Loucy (cell line): ENCODE measurements around the gene MAST4.
A peak's percentile ranks its signal among the peaks of the same experiment; 100 is the strongest.

Experiments used
- H2AFZ ChIP-seq: fragments of 200-600 bp; sonication (generic); 2 replicates; pipeline ENCODE4 v1.6.0; 2016; ENCODE audit warnings: antibody characterized with exemption, mild to moderate bottlenecking, low read length, moderate library complexity
- H3F3A ChIP-seq: fragments of 200-600 bp; 2 replicates; pipeline ENCODE4 v1.6.0; 2016; ENCODE audit warnings: antibody characterized with exemption, low read depth, mild to moderate bottlenecking
- H3K27me3 ChIP-seq: fragments of 200-600 bp; sonication (generic); 2 replicates; pipeline ENCODE4 v1.6.1; 2014; ENCODE audit warnings: low read length, mild to moderate bottlenecking; ENCODE audit not compliant: insufficient read depth, poor library complexity, severe bottlenecking
- H3K36me3 ChIP-seq: fragments of 200-600 bp; sonication (generic); 2 replicates; pipeline ENCODE4 v1.6.1; 2016; ENCODE audit warnings: low read length; ENCODE audit not compliant: insufficient read depth
- H3K4me1 ChIP-seq: fragments of 200-600 bp; sonication (generic); 2 replicates; pipeline ENCODE4 v1.5.1; 2014; ENCODE audit warnings: low read length, mild to moderate bottlenecking; ENCODE audit not compliant: insufficient read depth, poor library complexity, severe bottlenecking
- H3K4me2 ChIP-seq: fragments of 200-600 bp; sonication (generic); 2 replicates; pipeline ENCODE4 v1.6.0; 2014; ENCODE audit warnings: antibody characterized with exemption, low read length, low read depth, mild to moderate bottlenecking; ENCODE audit not compliant: poor library complexity, severe bottlenecking
- H3K4me3 ChIP-seq: fragments of 200-600 bp; sonication (generic); 2 replicates; pipeline ENCODE4 v1.5.1; 2014; ENCODE audit warnings: low read length, mild to moderate bottlenecking, mixed read lengths; ENCODE audit not compliant: poor library complexity, severe bottlenecking
- H3K79me2 ChIP-seq: fragments of 200-600 bp; sonication (generic); 2 replicates; pipeline ENCODE4 v1.6.1; 2014; ENCODE audit warnings: low read length; ENCODE audit not compliant: insufficient read depth
- H3K9ac ChIP-seq: fragments of 200-600 bp; sonication (generic); 2 replicates; pipeline ENCODE4 v1.6.0; 2014; ENCODE audit warnings: mild to moderate bottlenecking, low read depth, low read length, moderate library complexity; ENCODE audit not compliant: poor library complexity, severe bottlenecking
- H3K9me2 ChIP-seq: fragments of 200-600 bp; sonication (generic); replicated peaks from 2 replicates; pipeline ENCODE4 v1.6.1; 2016; ENCODE audit warnings: low read depth, low read length, mixed read lengths
- H3K9me3 ChIP-seq: fragments of 200-600 bp; sonication (generic); 2 replicates; pipeline ENCODE4 v1.6.1; 2014; ENCODE audit warnings: mild to moderate bottlenecking, antibody characterized with exemption, low read length, low read depth; ENCODE audit not compliant: insufficient read depth
- H4K20me1 ChIP-seq: fragments of 200-600 bp; sonication (generic); 2 replicates; pipeline ENCODE4 v1.6.0; 2014; ENCODE audit warnings: antibody characterized with exemption, low read length, mild to moderate bottlenecking; ENCODE audit not compliant: insufficient read depth, poor library complexity, severe bottlenecking
- EZH2phosphoT487 ChIP-seq: fragments of 200-600 bp; IDR thresholded peaks from 2 replicates; pipeline ENCODE4 v1.6.1; 2018; ENCODE audit warnings: antibody characterized with exemption, mild to moderate bottlenecking, moderate library complexity, borderline replicate concordance
- TF ChIP-seq, protein P1 (sequence below): fragments of 200-600 bp; sonication (generic); conservative IDR thresholded peaks from 2 replicates; pipeline ENCODE4 v1.5.1; 2014; ENCODE audit warnings: mild to moderate bottlenecking, antibody characterized with exemption, low read length

Gene MAST4

DNA sequence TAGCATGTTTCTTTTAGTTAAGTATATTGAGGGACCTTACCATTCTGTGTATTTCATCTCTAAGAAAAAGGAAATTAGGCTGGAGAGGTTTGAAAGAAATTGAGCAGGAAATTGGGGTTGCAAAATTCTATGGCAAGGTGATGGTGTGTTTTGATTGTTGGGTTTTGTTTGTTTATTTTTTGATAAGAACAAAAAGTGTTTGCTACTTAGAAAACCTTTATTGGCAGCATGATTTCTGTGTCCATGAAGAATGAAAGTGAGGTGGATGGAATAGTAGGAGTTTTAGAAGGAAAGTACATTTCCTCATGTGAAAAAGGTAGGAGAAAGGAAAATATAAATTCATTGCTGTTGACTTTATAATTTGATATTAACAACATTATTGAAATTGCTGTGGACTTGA lies 433.3 kb downstream of the MAST4 start:
- H3K9me2 ChIP-seq = no peaks in the 10 kb centered on the region
- H3K36me3 ChIP-seq = no peaks in the 10 kb centered on the region
- no peaks in the 10 kb centered on the region for H3K27me3 ChIP-seq
- no peak overlapping the region for H3K9ac ChIP-seq
- H3K4me3 ChIP-seq = no peak overlapping the region
- no peaks in the 10 kb centered on the region for H4K20me1 ChIP-seq
- peaks cover 85% of the 10 kb centered on the region for H3K79me2 ChIP-seq
- no peak overlapping the region for H2AFZ ChIP-seq
- H3K4me2 ChIP-seq = no peak overlapping the region
- H3K4me1 ChIP-seq = peaks cover 48% of the 10 kb centered on the region
- H3F3A ChIP-seq = no peaks in the 10 kb centered on the region
- H3K9me3 ChIP-seq = no peaks in the 10 kb centered on the region
- no peak for TF ChIP-seq EZH2phosphoT487
- TF ChIP-seq, protein P1, sequence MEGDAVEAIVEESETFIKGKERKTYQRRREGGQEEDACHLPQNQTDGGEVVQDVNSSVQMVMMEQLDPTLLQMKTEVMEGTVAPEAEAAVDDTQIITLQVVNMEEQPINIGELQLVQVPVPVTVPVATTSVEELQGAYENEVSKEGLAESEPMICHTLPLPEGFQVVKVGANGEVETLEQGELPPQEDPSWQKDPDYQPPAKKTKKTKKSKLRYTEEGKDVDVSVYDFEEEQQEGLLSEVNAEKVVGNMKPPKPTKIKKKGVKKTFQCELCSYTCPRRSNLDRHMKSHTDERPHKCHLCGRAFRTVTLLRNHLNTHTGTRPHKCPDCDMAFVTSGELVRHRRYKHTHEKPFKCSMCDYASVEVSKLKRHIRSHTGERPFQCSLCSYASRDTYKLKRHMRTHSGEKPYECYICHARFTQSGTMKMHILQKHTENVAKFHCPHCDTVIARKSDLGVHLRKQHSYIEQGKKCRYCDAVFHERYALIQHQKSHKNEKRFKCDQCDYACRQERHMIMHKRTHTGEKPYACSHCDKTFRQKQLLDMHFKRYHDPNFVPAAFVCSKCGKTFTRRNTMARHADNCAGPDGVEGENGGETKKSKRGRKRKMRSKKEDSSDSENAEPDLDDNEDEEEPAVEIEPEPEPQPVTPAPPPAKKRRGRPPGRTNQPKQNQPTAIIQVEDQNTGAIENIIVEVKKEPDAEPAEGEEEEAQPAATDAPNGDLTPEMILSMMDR = no peak

DNA sequence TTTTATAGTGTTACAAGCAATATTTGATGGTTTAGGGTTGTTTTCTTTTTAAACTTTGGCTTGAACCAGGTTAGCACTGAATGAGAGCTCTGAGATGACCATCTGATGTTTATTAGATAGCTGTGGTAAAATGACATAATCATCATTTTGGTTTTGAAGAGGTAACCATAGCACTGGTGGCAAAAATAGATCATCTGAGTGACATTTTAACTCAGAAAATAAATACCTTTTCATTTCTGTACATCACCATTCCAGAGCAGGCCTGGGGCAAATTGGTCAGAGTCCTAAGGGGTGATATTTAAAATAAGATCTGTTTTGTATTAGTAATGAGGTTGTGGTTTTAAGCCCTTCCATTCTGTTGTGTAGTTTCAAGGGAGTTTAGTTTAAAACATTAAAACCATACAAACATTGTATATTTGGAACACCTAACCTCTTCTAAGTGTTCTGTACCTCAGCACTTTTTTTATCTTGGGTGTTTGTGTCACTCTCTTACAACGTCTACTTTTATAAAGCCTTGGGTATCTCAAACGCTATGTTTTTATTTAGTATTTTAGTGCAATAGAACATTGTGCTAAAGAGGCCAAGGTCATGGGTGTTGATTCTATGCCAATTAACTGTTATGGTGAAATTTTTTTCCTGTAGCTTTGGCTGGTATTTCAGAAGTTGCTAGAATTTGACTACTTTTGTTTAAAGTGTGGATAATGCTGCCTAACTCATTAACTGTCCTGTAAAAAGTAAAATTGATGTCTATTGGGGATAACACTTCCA lies 434.3 kb downstream of the MAST4 start:
- Histone ChIP-seq H3K27me3 (no peaks in the 10 kb centered on the region), H3F3A (no peaks in the 10 kb centered on the region), H3K9ac (no peak overlapping the region), H3K79me2 (peaks cover 88% of the 10 kb centered on the region), H3K4me3 (no peak overlapping the region), H4K20me1 (no peaks in the 10 kb centered on the region), H2AFZ (no peak overlapping the region), H3K9me3 (no peaks in the 10 kb centered on the region), H3K36me3 (no peaks in the 10 kb centered on the region), H3K9me2 (no peaks in the 10 kb centered on the region), H3K4me1 (peaks cover 55% of the 10 kb centered on the region), H3K4me2 (peak overlapping the region; percentile 3)
- TF ChIP-seq EZH2phosphoT487 = no peak
- TF ChIP-seq, protein P1 = no peak

DNA sequence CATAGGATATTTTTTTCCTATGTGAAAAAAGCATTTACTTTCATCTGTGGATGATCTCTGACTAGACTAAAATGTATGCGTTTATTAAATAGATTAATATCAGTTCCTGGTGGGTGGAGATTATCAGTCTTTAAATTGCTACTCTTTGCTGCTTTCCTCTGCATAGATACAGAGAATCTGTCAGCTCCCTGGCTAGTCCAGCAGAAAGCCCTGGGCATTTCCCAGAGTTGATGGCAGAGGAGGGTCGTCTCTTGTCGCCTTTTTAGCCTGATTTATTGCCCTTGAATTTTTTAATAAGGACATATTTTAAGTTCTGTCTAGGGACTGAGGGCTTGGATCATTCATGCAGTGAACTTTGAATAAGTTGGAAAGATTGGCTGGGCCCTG lies 434.9 kb downstream of the MAST4 start:
- TF ChIP-seq EZH2phosphoT487 = no peak
- TF ChIP-seq, protein P1 = no peak
- Histone ChIP-seq H3K4me2 (peak overlapping the region; percentile 2), H3K9me3 (no peaks in the 10 kb centered on the region), H4K20me1 (no peaks in the 10 kb centered on the region), H2AFZ (no peak overlapping the region), H3K4me3 (no peak overlapping the region), H3K9me2 (no peaks in the 10 kb centered on the region), H3K4me1 (peaks cover 59% of the 10 kb centered on the region), H3F3A (no peaks in the 10 kb centered on the region), H3K27me3 (no peaks in the 10 kb centered on the region), H3K79me2 (peaks cover 93% of the 10 kb centered on the region), H3K9ac (no peak overlapping the region), H3K36me3 (no peaks in the 10 kb centered on the region)
